ENCODE data around the gene NODAL. TPM values are rescaled to one million over a fixed set of nuclear protein-coding genes. Genes with fewer than 3 reads are reported as not detected.

Gene NODAL
- total RNA-seq, 1 experiment from 2014 or later, result not detected

DNA sequence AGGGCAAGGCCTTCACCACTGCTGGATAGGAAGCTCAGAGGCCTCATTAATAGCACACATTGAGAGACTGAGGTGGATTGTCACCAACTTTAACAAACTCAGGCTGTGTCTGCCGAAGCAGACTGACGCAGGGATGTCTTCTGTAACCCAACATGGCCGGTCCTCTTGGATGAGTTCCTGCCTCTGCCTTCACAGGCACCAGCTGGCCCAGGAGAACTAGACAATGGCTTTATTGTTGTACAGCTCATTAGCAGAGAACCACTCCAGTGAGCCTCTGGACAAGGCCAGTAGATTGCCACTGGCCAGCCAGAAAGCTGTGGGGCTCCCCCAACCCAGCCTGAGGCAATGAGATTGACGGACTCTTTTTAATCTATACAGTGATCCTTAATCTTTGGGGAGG, 9.4 kb downstream of the NODAL start:
- TF ChIP-seq, protein P1, sequence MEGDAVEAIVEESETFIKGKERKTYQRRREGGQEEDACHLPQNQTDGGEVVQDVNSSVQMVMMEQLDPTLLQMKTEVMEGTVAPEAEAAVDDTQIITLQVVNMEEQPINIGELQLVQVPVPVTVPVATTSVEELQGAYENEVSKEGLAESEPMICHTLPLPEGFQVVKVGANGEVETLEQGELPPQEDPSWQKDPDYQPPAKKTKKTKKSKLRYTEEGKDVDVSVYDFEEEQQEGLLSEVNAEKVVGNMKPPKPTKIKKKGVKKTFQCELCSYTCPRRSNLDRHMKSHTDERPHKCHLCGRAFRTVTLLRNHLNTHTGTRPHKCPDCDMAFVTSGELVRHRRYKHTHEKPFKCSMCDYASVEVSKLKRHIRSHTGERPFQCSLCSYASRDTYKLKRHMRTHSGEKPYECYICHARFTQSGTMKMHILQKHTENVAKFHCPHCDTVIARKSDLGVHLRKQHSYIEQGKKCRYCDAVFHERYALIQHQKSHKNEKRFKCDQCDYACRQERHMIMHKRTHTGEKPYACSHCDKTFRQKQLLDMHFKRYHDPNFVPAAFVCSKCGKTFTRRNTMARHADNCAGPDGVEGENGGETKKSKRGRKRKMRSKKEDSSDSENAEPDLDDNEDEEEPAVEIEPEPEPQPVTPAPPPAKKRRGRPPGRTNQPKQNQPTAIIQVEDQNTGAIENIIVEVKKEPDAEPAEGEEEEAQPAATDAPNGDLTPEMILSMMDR (conservative IDR thresholded peaks at IDR 0.05; ENCODE audit: low read depth, low read length), result no peak
- TF ChIP-seq EZH2 (IDR thresholded peaks at IDR 0.05; ENCODE audit: borderline replicate concordance, low read depth, low read length, poor library complexity, severe bottlenecking), result no peak
- ChIA-PET CTCF (no interaction called here), POLR2A (ENCODE audit: low non-redundant PET) (no interaction called here)
- BruUV-seq (replicated peaks), result no TSS peak
- intact Hi-C loops (cut with micrococcal nuclease; ENCODE audit: unreplicated experiment), result no loop called here
- no peak for DNase-seq (ENCODE audit: low spot score)
- Histone ChIP-seq H3K9me3 (ENCODE audit: low read depth, low read length, poor library complexity, severe bottlenecking) (no peaks in the 10 kb centered on the region), H3K4me3 (ENCODE audit: low read depth, low read length, poor library complexity, severe bottlenecking) (no peak overlapping the region), H3K27ac (ENCODE audit: low read depth, low read length, poor library complexity, severe bottlenecking) (no peak overlapping the region), H3K36me3 (ENCODE audit: insufficient read depth, low read length, poor library complexity, severe bottlenecking) (peaks cover 23% of the 10 kb centered on the region), H3K4me1 (ENCODE audit: insufficient read depth, low read length, poor library complexity, severe bottlenecking) (no peaks in the 10 kb centered on the region), H3K27me3 (replicated peaks; ENCODE audit: insufficient read depth, low read depth, low read length, poor library complexity) (no peaks in the 10 kb centered on the region)

DNA sequence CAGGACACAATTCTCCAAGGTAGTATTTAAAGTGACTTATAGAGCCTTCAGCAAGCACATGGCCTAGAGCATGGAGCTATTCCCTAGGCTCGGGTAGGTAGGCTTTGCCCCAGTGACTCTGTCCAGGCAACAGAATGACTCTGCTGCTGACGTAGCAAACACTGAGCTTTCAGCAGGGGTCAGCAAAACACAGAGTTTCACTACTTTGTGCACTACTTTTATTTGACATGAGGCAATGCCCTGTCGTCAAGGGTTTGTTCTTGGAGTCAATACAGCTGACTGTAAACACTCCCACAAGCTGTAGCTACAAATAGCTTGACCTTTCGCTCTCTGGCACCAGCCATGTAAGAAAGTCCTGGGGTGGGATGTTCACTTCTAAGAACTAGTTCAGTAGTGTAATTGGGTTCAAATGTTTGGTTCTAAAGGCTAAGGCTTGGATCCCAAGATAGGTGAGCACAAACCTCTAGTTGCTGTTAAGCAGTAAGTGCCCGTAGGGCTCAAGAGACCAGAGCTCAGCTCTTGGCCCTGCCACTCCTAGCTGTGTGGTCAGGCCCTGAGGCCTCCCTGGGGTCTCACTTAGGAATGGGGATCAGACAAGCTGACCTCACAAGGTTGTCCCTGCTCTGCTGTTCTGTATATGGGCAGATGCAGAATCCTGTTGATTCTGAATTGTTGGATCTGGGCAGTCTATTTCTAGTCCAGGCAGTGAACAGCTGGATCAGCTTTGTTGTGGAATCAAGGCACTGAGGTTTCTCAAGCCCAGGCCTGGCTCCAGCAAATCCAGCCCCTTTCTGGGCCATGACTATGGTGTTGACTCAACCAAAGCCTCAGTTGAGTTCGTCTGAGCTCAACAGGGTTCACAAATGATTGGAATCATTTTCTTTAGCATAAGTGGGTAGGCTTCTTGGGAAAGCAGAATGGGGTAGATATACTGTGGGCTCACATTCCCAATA, 10.7 kb downstream of the NODAL start:
- H3K4me1 ChIP-seq (ENCODE audit: insufficient read depth, low read length, poor library complexity, severe bottlenecking), result no peaks in the 10 kb centered on the region
- BruUV-seq (replicated peaks), result no TSS peak
- no peak overlapping the region for H3K27ac ChIP-seq (ENCODE audit: low read depth, low read length, poor library complexity, severe bottlenecking)
- no peaks in the 10 kb centered on the region for H3K9me3 ChIP-seq (ENCODE audit: low read depth, low read length, poor library complexity, severe bottlenecking)
- TF ChIP-seq, protein P1 (conservative IDR thresholded peaks at IDR 0.05; ENCODE audit: low read depth, low read length), result no peak
- no peak for TF ChIP-seq EZH2 (IDR thresholded peaks at IDR 0.05; ENCODE audit: borderline replicate concordance, low read depth, low read length, poor library complexity, severe bottlenecking)
- ChIA-PET POLR2A (ENCODE audit: low non-redundant PET) (no interaction called here), CTCF (no interaction called here)
- H3K4me3 ChIP-seq (ENCODE audit: low read depth, low read length, poor library complexity, severe bottlenecking), result no peak overlapping the region
- no peaks in the 10 kb centered on the region for H3K27me3 ChIP-seq (replicated peaks; ENCODE audit: insufficient read depth, low read depth, low read length, poor library complexity)
- intact Hi-C loops (cut with micrococcal nuclease; ENCODE audit: unreplicated experiment), result no loop called here
- no peak for DNase-seq (ENCODE audit: low spot score)
- peaks cover 34% of the 10 kb centered on the region for H3K36me3 ChIP-seq (ENCODE audit: insufficient read depth, low read length, poor library complexity, severe bottlenecking)

DNA sequence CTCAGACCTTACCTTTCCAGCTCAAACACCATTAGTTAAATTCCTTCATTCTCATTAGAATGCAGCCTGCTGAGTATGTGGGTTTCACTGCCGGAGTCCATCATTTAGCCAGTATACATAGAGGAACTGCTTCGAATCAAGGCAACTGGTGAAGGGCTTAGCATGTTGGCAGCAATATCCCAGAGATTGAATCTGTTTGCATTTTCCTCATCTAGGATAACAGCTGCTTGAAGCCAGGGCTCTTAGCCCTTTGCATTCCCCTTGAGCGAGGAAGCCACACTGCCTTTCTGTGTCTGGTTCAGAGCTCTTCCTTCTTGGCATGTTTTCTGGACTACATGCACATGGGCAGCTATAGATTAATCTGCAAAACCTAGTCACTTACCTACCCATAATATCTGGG, 14.7 kb downstream of the NODAL start:
- intact Hi-C loops (cut with micrococcal nuclease; ENCODE audit: unreplicated experiment), result no loop called here
- CTCF ChIA-PET, result interaction anchor here (0.5 kb wide), 1 partner anchor 23 kb away, joined by 3 read pairs; the partner anchor contains the start of gene EIF4EBP2
- POLR2A ChIA-PET (ENCODE audit: low non-redundant PET), result no interaction called here

More for the DNA sequence above, 14.7 kb downstream of the NODAL start:
- H3K4me3 ChIP-seq (ENCODE audit: low read depth, low read length, poor library complexity, severe bottlenecking), result no peak overlapping the region
- no peak for DNase-seq (ENCODE audit: low spot score)
- H3K27me3 ChIP-seq (replicated peaks; ENCODE audit: insufficient read depth, low read depth, low read length, poor library complexity), result no peaks in the 10 kb centered on the region
- no peaks in the 10 kb centered on the region for H3K4me1 ChIP-seq (ENCODE audit: insufficient read depth, low read length, poor library complexity, severe bottlenecking)
- no TSS peak for BruUV-seq (replicated peaks)
- no peak overlapping the region for H3K27ac ChIP-seq (ENCODE audit: low read depth, low read length, poor library complexity, severe bottlenecking)
- H3K36me3 ChIP-seq (ENCODE audit: insufficient read depth, low read length, poor library complexity, severe bottlenecking), result peaks cover 74% of the 10 kb centered on the region
- no peaks in the 10 kb centered on the region for H3K9me3 ChIP-seq (ENCODE audit: low read depth, low read length, poor library complexity, severe bottlenecking)
- TF ChIP-seq, protein P1 (conservative IDR thresholded peaks at IDR 0.05; ENCODE audit: low read depth, low read length), result no peak
- TF ChIP-seq EZH2 (IDR thresholded peaks at IDR 0.05; ENCODE audit: borderline replicate concordance, low read depth, low read length, poor library complexity, severe bottlenecking), result no peak

Data from A673 (cell line).